Limb (tissue), 2 donors: ENCODE measurements around the gene HYOU1.
"Not testable (repeated sequence)": the region's sequence is repeated elsewhere in the genome, so short reads cannot be mapped to it uniquely, and the experiment has no call there.

Experiments
- DNase-seq, 2 donors: peaks; one replicate each; pipeline ENCODE4 v3.0.0-alpha.2; 2016; ENCODE audit errors: extremely low spot score in 2 of 2

HYOU1 gene

DNA sequence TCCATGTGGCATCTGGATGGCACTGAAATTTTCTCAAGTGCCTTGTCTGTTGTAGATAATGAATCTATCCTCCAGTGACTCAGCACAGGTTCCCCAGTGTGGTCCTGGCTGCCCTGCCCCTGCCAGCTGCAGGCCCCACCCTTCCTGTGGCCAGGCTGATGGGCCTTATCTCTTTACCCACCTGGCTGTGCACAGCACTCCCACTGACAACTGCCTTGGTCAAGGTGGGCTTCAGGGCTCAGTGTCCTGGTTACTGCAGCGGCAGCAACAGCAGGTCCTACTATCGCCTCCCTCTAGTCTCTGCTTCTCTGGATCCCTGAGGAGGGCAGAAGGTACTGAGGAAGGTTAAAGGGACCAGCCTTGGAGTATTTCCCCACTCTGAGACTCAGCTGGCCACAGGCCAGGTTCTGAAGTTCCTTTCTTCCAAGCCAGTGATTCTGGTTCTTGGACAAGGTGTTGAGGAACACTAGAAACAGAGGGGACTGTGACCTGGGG, 30.8 kb upstream of the HYOU1 start:
- no peak for DNase-seq

DNA sequence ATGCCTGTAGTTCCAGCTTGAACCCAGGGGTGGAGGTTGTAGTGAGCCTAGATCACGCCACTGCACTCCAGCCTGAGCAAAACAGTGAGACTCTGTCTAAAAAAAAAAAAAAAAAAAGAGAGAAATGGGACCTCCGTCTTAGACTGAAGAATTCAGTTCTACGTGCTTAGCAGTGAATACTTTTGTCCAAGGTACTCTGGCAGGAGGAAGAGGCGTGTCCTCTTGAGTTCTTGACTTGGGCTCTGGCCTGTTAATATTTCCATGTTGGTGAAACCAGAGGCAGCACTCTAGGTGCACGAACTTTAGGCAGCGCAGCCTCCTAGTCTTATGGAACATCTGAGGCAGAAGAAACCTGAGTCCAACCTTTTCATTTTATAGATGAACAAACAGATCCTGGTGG, 30.1 kb upstream of the HYOU1 start:
- DNase-seq, result no peak

DNA sequence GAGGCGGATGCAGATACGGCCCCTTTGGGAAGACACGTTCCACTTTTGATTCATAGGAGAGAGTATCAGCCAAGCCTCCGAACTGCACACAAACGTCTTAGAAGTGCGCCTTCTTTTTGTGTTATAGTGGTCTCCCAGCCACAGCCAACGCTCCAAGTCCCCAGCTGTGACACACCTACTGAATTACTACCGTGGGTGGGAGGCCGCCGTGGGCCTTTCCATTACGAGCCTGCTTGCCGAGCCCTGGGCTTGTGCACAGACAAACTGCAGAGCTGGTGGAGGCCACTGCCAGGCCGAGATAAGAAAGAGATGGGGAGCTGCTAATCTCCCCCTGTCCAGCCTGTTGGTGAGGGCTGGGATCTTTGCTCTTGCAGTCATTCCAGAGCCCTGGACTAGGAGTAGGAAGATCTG, 28.4 kb upstream of the HYOU1 start:
- no peak for DNase-seq

DNA sequence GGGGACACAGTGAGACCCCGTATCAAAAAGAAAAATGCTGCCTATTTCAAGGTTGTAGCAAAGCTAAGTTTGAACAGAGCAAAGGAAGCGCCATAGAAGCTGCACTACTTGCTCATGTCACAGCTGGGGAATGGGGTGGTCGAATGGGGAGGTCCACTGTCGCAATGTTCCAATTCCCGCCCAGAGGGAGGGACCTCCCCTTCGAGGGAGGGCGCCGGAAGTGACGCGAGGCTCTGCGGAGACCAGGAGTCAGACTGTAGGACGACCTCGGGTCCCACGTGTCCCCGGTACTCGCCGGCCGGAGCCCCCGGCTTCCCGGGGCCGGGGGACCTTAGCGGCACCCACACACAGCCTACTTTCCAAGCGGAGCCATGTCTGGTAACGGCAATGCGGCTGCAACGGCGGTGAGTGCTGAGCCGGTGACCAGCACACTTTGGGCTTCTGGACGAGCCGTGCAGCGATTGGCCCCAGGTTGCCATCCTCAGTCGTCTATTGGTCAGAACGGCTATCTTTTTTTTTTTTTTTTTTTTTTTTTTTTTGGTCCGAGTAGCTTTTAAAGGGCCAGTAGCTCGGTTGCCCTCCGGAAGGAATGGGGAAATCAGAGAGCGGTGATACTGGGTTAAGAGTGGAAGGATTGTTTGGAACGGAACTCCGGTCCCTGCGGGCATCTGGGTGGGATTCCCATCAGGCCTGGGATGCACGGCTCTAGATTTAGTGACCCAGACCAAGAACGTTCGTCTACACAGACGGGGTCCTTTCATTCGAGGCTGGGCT, 27.8 kb upstream of the HYOU1 start, which contains the start of gene HMBS:
HMBS (plus strand) TSS at position 219 of the 774 bp plus-strand sequence; CDS start at position 372, 153 bp downstream.
- DNase-seq, result peak; percentile 93 to 96

DNA sequence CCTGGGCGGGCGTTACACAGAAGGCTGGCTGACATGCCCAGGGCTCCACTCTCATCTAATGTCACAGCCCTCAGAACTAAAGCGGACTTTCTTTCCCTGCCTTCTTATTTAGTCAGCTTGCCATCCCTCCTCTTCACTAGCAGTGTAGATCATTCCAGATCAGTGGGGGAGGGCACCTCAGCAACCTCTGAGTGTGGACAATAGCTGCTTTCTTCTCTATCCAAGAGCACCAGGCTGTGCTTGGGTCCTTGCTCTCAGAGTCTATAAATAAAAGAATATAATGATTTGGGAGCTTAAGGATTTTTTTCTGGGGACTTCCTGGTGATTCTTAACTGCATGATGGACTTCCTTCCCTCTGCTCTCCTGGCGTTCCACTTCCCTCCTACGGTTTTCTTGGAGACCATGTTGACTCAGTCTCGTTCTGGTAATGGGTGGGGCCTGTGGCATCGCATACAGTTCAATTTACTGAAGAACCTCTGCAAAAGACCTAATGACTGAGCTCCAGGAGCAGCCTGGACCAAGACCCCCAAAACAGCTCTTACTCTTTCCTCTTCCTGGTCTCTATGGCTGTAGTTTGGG, 24.8 kb upstream of the HYOU1 start:
- no peak for DNase-seq

DNA sequence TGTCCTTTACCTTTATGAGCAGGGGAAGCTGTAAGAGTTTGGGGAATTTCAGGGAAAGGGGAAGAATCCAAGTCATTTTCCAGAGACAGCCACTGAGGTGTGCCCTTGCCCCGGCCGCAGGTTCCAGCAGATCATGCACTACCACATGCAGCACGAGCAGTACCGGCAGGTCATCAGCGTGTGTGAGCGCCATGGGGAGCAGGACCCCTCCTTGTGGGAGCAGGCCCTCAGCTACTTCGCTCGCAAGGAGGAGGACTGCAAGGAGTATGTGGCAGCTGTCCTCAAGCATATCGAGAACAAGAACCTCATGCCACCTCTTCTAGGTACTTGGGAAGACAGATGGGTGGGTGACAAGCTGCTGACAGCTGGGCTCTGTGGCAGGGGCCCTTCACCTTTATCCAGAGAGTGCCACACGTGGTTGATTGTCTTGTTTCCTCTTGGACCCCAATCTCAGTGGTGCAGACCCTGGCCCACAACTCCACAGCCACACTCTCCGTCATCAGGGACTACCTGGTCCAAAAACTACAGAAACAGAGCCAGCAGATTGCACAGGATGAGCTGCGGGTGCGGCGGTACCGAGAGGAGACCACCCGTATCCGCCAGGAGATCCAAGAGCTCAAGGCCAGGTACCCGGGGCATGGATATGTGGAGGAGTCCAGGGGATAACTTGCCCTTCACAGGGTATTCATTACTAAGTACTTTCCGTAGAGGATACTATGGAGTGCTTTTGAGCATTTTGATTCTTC, 21.8 kb upstream of the HYOU1 start:
- no peak for DNase-seq

DNA sequence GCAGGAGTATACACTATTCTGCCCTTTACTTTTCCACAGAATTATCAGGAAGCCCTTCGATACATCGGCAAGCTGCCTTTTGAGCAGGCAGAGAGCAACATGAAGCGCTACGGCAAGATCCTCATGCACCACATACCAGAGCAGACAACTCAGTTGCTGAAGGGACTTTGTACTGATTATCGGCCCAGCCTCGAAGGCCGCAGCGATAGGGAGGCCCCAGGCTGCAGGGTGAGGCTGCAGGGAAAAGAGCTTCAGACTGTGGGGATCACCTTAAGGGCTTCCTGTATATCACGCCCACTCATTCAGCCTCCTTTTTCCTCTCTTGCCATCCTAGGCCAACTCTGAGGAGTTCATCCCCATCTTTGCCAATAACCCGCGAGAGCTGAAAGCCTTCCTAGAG, 20.8 kb upstream of the HYOU1 start:
- no peak for DNase-seq

DNA sequence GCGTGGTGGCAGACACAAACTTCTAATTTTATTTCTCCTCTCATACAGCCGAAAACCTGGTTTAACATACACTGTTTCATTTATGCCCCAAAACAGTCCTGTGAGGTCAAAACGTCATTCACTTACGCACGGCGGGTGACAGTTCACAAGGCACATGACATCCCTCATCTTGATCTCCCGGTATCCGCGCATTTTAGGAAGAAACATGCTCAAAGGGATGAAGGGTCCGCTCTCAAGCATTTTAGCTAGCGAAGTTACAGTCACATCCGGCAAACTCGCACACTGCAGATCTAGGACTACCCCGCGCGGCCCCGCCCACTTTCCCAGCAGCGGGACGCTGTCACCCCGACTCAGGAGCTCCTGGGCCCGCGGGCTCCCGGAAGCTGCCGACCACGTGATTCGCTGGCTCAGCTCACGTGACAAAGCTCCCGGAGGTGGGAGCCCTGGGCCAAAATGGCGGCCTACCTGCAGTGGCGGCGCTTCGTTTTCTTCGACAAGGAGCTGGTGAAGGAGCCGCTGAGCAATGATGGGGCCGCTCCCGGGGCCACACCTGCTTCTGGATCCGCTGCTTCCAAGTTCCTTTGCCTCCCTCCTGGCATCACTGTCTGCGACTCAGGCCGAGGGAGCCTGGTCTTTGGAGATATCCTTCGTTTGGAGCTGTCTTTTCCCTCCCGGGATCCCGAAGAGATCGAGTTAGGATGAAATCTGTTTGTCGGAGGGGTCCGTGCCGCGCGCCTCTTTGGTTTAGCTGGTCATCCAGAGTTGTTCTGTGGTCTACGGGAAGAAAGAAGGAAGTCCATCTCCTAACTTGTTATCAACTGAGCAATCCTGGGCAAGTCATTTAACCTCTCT, 10.6 kb upstream of the HYOU1 start, which contains the start of gene VPS11:
VPS11 (plus strand) TSS at position 448 of the 852 bp plus-strand sequence; CDS start at position 454, 6 bp downstream.
- DNase-seq, result peak; percentile 94 to 96

DNA sequence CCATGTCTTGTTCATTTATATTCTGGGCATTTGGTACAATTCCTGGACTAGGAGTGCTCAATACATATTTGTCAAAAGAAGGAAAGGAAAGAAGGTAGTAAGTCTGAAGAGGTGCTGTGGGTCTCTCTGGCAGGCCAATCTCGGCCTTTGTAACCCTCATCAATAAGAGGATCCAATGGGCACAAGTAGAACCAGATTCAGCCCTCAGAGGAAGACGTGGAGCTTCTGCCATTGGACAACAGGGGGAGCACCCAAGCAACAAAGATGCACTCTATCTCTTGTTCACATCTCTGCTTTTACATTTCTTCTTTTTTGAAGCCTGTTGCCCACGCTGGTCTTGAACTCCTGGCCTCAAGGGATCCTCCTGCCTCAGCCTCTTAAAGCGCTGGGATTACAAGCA, 8.4 kb upstream of the HYOU1 start:
- DNase-seq, result no peak

DNA sequence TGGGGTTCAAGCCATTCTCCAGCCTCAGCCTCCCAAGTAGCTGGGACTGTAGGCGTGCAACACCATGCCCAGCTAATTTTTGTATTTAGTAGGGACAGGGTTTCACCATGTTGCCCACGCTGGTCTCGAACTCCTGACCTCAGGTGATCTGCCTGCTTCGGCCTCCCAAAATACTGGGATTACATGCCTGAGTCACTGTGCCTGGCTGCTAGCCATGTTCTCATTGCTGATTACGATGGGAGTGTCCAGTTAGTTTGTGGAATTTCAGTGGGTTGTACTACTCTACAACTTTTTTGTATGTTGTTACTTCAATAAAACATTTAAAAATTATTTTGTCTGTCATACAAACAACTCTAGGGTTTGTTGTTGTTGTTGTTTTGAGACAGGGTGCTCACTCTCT, 5.8 kb upstream of the HYOU1 start:
- DNase-seq, result no peak

DNA sequence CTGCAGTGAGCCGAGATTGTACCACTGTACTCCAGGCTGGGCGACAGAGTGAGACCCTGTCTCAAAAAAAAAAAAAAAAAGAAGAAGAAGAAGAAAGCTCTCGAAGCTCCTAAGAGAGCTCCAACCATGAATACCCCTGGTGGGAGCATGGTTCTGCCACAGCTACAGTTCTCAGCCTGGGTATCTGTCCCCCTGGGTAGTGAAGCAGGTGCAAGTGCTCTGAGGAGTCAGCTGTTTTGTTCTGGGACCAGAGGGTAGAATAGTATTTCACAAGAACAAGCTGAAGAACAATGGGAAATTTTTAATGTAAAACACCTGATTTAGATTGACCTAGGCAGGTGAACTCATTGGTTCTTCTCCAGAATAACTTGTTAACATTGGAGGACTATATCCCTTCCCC, 4.3 kb upstream of the HYOU1 start:
- DNase-seq, result no peak

DNA sequence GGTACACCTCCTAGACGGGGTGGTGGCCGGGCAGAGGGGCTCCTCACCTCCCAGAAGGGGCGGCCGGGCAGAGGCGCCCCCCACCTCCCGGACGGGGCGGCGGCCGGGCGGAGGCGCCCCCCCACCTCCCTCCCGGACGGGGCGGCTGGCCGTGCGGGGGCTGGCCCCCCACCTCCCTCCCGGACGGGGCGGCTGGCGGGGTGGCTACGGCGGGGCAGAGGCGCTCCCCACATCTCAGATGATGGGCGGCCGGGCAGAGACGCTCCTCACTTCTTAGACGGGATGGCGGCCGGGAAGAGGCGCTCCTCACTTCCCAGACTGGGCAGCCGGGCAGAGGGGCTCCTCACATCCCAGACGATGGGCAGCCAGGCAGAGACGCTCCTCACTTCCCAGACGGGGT, 2.1 kb upstream of the HYOU1 start:
- DNase-seq, result not testable (repeated sequence)

DNA sequence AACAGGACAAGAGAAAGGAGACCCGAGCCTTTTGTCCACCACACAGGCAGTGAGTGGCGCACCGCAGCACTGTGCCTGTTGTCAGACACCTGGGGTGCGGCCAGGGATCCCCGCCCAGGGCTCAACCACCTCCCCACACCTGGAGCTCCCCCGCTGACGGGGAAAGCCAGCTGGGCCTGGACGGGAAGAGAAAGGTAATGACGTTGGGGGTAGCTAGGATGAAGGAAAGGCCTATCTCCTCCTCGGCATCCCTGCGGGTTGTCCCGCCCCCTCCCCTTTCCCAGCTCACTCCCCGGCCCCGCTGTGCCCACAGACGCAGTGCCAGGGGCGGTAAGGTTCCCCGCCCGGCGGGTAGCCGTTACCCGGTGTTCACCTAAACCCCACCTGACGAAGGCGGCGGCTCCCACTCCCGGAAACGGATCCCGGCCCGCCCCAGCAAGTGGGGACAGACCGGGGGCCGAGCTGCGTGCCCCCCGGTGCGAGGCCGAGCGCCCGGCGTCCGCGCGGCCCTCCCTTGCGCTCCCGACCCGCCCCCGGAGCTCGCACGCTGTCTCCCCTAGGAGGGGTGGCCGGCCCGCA, 495 bp downstream of the HYOU1 start:
- no peak for DNase-seq

DNA sequence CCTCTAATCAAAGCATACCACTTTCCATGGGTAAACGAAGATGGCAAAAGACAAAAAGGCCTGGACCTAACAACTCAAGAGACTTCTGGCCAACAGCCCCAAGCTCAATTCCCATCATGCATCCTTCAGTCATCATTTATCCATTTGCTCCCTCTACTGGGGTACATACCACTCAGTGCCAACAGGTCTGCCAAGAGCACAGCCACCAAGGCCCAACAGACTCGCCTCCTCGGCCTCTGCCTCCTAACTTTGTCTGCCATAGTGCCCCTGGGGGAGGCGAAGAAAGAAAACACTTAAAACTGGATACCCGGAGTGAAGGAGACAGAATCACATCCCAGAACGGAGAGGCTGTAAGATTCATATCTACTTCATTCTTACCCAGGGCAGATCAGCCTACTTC, 1.1 kb downstream of the HYOU1 start:
- no peak for DNase-seq

DNA sequence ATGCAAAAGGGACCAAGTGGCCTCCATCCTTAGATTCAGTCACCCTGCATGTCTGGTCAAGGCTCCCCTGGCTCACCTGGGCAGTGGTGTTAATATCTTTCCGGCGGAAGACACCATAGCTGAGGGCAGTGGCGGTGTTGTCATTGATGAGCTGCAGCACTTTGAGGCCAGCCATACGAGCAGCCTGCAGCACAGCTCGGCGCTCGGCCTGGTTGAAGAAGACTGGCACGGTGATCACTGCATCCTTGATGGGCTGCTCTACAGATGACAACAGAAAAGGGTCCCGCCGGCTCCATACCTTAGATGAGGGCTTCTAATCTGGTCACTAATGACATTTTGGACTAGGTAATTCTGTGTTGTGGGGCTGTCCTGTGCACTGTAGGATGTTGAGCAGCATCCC, 2.6 kb downstream of the HYOU1 start:
- no peak for DNase-seq

DNA sequence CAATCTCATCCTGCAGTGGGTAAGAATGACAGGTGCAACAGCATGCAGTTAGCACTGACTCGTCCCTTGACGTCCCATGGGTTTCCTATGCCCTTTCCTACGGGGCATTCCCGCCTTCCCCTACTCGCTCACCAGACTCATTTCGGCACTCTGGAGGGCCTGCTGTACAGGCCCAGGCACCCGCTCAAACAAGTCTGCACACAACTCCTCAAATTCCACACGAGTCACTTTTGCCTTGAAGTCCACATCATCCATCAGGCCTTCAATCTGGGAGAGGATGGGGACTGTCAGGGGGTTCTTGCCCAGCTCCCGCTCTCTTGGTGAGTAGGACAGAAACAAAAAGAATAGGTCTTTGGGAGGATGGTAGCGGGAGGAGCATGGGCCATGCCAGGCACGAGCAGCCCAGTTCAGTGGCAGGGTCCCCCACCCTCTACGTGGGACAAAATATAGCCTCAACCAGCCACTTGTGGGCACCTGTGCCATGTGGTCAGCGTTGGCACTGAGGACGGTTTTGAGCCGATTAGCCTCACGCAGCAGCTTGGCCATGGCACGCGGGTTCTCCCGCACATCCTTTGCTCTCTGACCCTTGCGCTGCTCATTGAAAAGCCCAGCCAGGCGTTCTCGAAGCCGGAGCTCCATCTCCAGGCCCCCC, 4.7 kb downstream of the HYOU1 start:
- DNase-seq, result no peak

DNA sequence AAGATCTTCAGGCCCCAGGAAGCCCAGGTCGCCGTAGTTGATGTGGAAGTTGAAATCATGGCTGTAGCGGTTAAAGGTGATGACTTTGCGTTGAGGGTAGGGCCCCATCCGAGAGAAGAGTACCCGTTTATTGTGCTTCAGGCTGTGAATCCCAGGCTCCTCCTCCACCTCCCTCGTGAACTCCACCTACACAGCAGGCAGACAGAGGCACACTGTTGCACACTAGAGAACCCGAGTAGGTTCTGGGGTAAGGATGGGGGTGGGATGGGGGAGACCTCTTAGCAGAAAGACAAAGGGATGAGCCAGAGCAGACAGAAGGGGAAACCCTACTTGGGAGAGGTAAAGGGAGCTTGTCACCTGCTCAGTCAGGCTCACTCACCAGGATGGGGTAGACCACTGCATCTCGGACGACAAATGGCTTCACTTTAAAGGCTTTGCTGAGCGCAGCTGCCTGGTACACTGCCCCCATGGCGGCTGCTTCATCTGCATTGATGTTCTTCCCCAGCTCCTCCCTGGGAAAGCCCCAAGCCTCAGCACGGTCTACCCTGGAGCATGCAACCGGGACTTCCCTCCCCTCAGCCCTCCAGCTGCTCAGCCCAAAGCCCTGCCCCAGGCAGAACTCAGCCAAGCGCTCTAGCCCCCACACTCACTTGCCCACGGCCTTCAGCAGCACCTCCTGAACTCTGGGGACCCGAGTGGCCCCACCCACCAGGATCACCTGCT, 5.4 kb downstream of the HYOU1 start:
- no peak for DNase-seq

DNA sequence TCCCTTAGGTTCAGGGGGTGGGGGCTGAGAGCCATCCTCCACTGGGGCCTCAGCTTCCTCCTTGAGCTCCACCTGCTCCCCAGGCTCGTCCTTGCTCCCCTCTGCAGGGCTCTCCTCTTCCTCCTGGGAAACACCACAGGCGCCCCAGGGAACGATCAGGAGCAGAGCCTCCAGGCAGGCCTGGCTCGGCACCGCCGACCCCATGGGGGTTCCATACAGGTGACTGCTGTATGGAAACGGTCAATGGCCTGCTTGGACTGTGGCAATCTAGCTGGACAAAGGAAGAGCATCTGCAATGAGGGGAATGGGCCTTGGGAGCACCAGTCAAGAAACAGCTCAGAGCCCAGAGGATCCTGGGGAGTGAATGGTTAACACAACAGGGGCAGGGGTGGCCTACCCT, 7.9 kb downstream of the HYOU1 start:
- no peak for DNase-seq

DNA sequence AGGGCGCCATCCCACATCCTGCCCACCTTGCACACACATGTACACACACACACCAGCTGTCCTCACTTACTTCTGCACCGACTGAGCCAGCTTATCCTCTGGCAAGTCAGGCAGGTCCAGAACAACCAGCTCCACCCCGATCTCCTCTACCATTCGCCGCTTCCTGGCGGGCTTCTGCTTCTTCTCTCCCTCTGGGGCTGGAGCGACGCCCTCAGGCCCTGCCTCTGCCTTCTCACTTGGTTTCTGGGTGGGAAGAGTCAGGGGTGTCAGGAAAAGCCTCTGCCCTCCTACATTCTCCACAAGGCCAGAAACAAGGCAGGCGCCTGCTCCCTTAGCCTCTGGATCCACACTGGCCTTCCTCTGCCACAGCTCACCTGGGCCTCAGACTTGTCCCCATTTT, 8.4 kb downstream of the HYOU1 start:
- no peak for DNase-seq

DNA sequence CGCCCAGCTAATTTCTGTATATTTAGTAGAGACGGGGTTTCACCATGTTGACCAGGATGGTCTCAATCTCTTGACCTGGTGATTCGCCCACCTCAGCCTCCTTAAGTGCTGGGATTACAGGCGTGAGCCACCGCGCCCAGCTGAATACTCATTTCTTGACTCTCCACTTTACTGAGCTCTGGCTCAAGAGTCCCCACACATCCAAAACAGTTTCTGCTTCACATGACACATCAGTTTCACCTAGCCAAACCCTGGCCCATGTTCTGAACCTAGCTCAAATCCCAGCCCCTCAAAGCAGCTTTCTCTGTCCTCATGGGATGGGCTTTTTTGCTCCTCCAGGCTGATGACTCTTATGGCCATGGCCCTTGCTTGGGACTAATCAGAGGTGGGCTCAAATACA, 9.8 kb downstream of the HYOU1 start:
- no peak for DNase-seq
